HCT116 (cell line): Measurements from ENCODE around the gene DEPDC5. TPM values are rescaled to one million over a fixed set of nuclear protein-coding genes. Genes with fewer than 3 reads are reported as not detected.
"Not testable (repeated sequence)": the region's sequence is repeated elsewhere in the genome, so short reads cannot be mapped to it uniquely, and the experiment has no call there.

ENCODE experiments used
- ATAC-seq: fragments of 200-7000 bp; cut with Tn5 transposase; 2 replicates; pipeline ENCODE4 v1.9.1; 2020; ENCODE audit warnings: mild to moderate bottlenecking, moderate library complexity
- BruUV-seq: library from RNA; stranded (reverse); fragments of 400-500 nt; replicated peaks from 2 replicates; lab custom pipeline; 2021; lab: Mats Ljungman, UMichigan
- CTCF ChIA-PET: fragments of 300-600 bp; sonication (Branson Sonifier 250); formaldehyde crosslinking; loops from one replicate; lab custom pipeline; 2021; ENCODE audit warnings: antibody characterized with exemption; lab: Charles Lee
- POLR2A ChIA-PET: fragments of 300-600, 350-600 bp; sonication (Branson Sonifier 250); formaldehyde crosslinking; loops from one replicate; lab custom pipeline; 2021; ENCODE audit warnings: antibody characterized with exemption; lab: Charles Lee
- RAD21 ChIA-PET, 2 experiments: fragments of 300-600 bp; sonication (Branson Sonifier 250); formaldehyde crosslinking; loops; one replicate each; lab custom pipeline; 2023; ENCODE audit warnings: low total read pairs in 2 of 2; ENCODE audit not compliant: uncharacterized antibody in 2 of 2, unreplicated experiment in 2 of 2, low non-redundant PET in 1 of 2; lab: Charles Lee
- DNase-seq: peaks from one replicate; pipeline ENCODE4 v3.0.0-alpha.2; 2010; ENCODE audit warnings: low read depth, low spot score
- H2AFZ ChIP-seq: fragments of 200-600 bp; shearing (Covaris generic), sonication (generic); 2 replicates; pipeline ENCODE4 v1.6.1; 2017; ENCODE audit warnings: low read depth, mixed run types, mixed read lengths, antibody characterized with exemption, low read length; ENCODE audit not compliant: poor library complexity, severe bottlenecking
- H3K27ac ChIP-seq: 2 replicates; pipeline ENCODE4 v1.5.1; 2012; ENCODE audit warnings: low read depth, low read length
- H3K27me3 ChIP-seq: fragments of 200-600 bp; sonication (generic); 2 replicates; pipeline ENCODE4 v1.6.1; 2016; ENCODE audit warnings: mixed run types, low read length, mixed read lengths; ENCODE audit not compliant: insufficient read depth
- H3K36me3 ChIP-seq, 2 experiments: fragments of 200-500 bp in 1 of 2; fragments of 200-600 bp in 1 of 2; sonication (Bioruptor generic) in 1 of 2; sonication (generic) in 1 of 2; 2 replicates each; pipeline versions ENCODE4 v1.5.1 to v1.6.1; 2014 to 2016; ENCODE audit warnings: low read length in 2 of 2, inconsistent platforms in 1 of 2, mixed read lengths in 1 of 2, mixed run types in 1 of 2; ENCODE audit not compliant: insufficient read depth in 2 of 2, control insufficient read depth in 1 of 2
- H3K4me1 ChIP-seq, 2 experiments: fragments of 200-600 bp in 1 of 2; sonication (generic) in 1 of 2; 2 replicates each; pipeline versions ENCODE4 v1.5.1 to v1.6.1; 2012 to 2017; ENCODE audit warnings: low read length in 2 of 2, inconsistent platforms in 1 of 2, mild to moderate bottlenecking in 1 of 2, mixed read lengths in 1 of 2, mixed run types in 1 of 2, moderate library complexity in 1 of 2; ENCODE audit not compliant: insufficient read depth in 2 of 2, control insufficient read depth in 1 of 2
- H3K4me2 ChIP-seq: fragments of 200-600 bp; sonication (generic); 2 replicates; pipeline ENCODE4 v1.6.1; 2017; ENCODE audit warnings: mixed run types, low read length, mixed read lengths
- H3K4me3 ChIP-seq, 2 experiments: fragments of 200-600 bp in 1 of 2; sonication (generic) in 1 of 2; replicated peaks in 1 of 2; 2 replicates each; pipeline ENCODE4 v1.5.1; 2011 to 2016; ENCODE audit warnings: low read length in 2 of 2, control low read depth in 1 of 2, low read depth in 1 of 2, mild to moderate bottlenecking in 1 of 2, mixed read lengths in 1 of 2, mixed run types in 1 of 2
- H3K79me2 ChIP-seq: fragments of 200-600 bp; sonication (generic); 2 replicates; pipeline ENCODE4 v1.6.1; 2017; ENCODE audit warnings: mild to moderate bottlenecking, mixed run types, low read length, moderate library complexity, mixed read lengths; ENCODE audit not compliant: insufficient read depth
- H3K9ac ChIP-seq: fragments of 200-600 bp; sonication (generic); 2 replicates; pipeline ENCODE4 v1.6.1; 2016; ENCODE audit warnings: low read length, mixed read lengths
- H3K9me2 ChIP-seq: fragments of 200-600 bp; sonication (generic), shearing (Covaris generic); 2 replicates; pipeline ENCODE4 v1.6.1; 2017; ENCODE audit warnings: mixed run types, mild to moderate bottlenecking, moderate library complexity; ENCODE audit not compliant: insufficient read depth
- H3K9me3 ChIP-seq, 2 experiments: fragments of 200-500 bp in 1 of 2; fragments of 200-600 bp in 1 of 2; sonication (Bioruptor generic) in 1 of 2; sonication (generic) in 1 of 2; 2 replicates each; pipeline ENCODE4 v1.6.1; 2014 to 2017; ENCODE audit warnings: low read length in 2 of 2, mixed read lengths in 2 of 2, inconsistent platforms in 1 of 2, low read depth in 1 of 2, mild to moderate bottlenecking in 1 of 2, mixed run types in 1 of 2, moderate library complexity in 1 of 2; ENCODE audit not compliant: control insufficient read depth in 1 of 2, insufficient read depth in 1 of 2
- H4K20me1 ChIP-seq: fragments of 200-600 bp; sonication (generic), shearing (Covaris generic); 2 replicates; pipeline ENCODE4 v1.6.1; 2017; ENCODE audit warnings: mixed run types, mild to moderate bottlenecking, moderate library complexity; ENCODE audit not compliant: insufficient read depth
- ATF3 ChIP-seq: IDR thresholded peaks from 2 replicates; pipeline ENCODE4 v1.6.1; 2012
- CEBPB ChIP-seq: IDR thresholded peaks from 2 replicates; pipeline ENCODE4 v1.6.1; 2012; ENCODE audit warnings: low read depth
- CTCF ChIP-seq, 3 experiments: fragments of 200-600 bp in 1 of 3; sonication (generic) in 1 of 3; IDR thresholded peaks in 2 of 3; conservative IDR thresholded peaks in 1 of 3; 2 replicates each; pipeline ENCODE4 v1.5.1; 2012 to 2017; ENCODE audit warnings: low read depth in 2 of 3, low read length in 2 of 3, antibody characterized with exemption in 1 of 3, borderline replicate concordance in 1 of 3, control low read depth in 1 of 3, mild to moderate bottlenecking in 1 of 3, mixed read lengths in 1 of 3, mixed run types in 1 of 3, moderate library complexity in 1 of 3; ENCODE audit not compliant: insufficient read depth in 1 of 3
- RAD21 ChIP-seq: IDR thresholded peaks from 2 replicates; pipeline ENCODE4 v1.6.1; 2012; ENCODE audit warnings: low read depth, mild to moderate bottlenecking
- REST ChIP-seq: IDR thresholded peaks from 2 replicates; pipeline ENCODE4 v1.6.1; 2012; ENCODE audit warnings: low read depth
- SIN3A ChIP-seq: IDR thresholded peaks from 2 replicates; pipeline ENCODE4 v1.6.1; 2012; ENCODE audit warnings: low read depth
- SRF ChIP-seq: IDR thresholded peaks from 2 replicates; pipeline ENCODE4 v1.6.1; 2012; ENCODE audit warnings: low read depth
- TCF7L2 ChIP-seq: IDR thresholded peaks from 2 replicates; pipeline ENCODE4 v1.7.0; 2011; ENCODE audit warnings: borderline replicate concordance, inconsistent platforms; ENCODE audit not compliant: insufficient read depth, insufficient read length; ENCODE audit errors: extremely low read depth
- intact Hi-C: fragments of 100-400 bp; cut with micrococcal nuclease; formaldehyde crosslinking; loops from 2 replicates; pipeline ENCODE4 v1.10.0; 2022
- total RNA-seq: library from RNA; stranded (reverse); gene quantifications from one replicate; pipeline ENCODE4 v1.2.1, GENCODE V29; 2021; ENCODE audit not compliant: unreplicated experiment

DEPDC5 gene
- total RNA-seq, 1 experiment from 2014 or later, result 35.0 TPM

- TF ChIP-seq REST, result no peak
- TF ChIP-seq RAD21, result no peak
These were observed 59.3 kb downstream of the DEPDC5 start (continued) for GRCh38 chr22:31812977-31813605.

- H3K4me2 ChIP-seq, CTCF ChIA-PET, H3K4me3 ChIP-seq, H2AFZ ChIP-seq, H3K9me2 ChIP-seq, H3K79me2 ChIP-seq, H3K9ac ChIP-seq, RAD21 ChIA-PET, H3K9me3 ChIP-seq, DNase-seq, ATAC-seq, H3K27ac ChIP-seq, H4K20me1 ChIP-seq, H3K27me3 ChIP-seq, POLR2A ChIA-PET, H3K4me1 ChIP-seq, intact Hi-C loops, BruUV-seq: not testable (repeated sequence)
- H3K36me3 ChIP-seq, result peaks cover 22 to 38% of the 10 kb centered on the region in 2 experiments
These were observed 60.1 kb downstream of the DEPDC5 start for GRCh38 chr22:31813898-31814297.

- POLR2A ChIA-PET, result no interaction called here
- H3K36me3 ChIP-seq, result peaks cover 22 to 46% of the 10 kb centered on the region in 2 experiments
- no peaks in the 10 kb centered on the region for H3K9me3 ChIP-seq
- intact Hi-C loops, result no loop called here
- H3K4me2 ChIP-seq, result no peak overlapping the region
- CTCF ChIA-PET, result no interaction called here
- ATAC-seq, result no peak
- H3K9ac ChIP-seq, result no peak overlapping the region
- H3K27me3 ChIP-seq, result no peaks in the 10 kb centered on the region
- no peak overlapping the region for H3K4me3 ChIP-seq
- no peak for DNase-seq
- no peaks in the 10 kb centered on the region for H4K20me1 ChIP-seq
- no peak overlapping the region for H2AFZ ChIP-seq
- H3K79me2 ChIP-seq, result no peaks in the 10 kb centered on the region
- no peaks in the 10 kb centered on the region for H3K9me2 ChIP-seq
- no peak overlapping the region for H3K27ac ChIP-seq
- RAD21 ChIA-PET, result no interaction called here
- TF ChIP-seq ATF3 (no peak), SIN3A (no peak), RAD21 (no peak), SRF (no peak), TCF7L2 (no peak), CEBPB (no peak), CTCF (IDR thresholded peaks at IDR 0.05 in 2 of 3, conservative IDR thresholded peaks at IDR 0.05 in 1 of 3; ENCODE audit: borderline replicate concordance in 1 of 3, insufficient read depth in 1 of 3, low read depth in 2 of 3, low read length in 2 of 3) (no peak)
- TF ChIP-seq, all 23 proteins: peak for 0
- BruUV-seq, result no TSS peak
- no peaks in the 10 kb centered on the region for H3K4me1 ChIP-seq
These were observed 61.1 kb downstream of the DEPDC5 start for GRCh38 chr22:31814942-31815341.
